Fibroblast of lung (primary cell): ENCODE results near the gene IWS1.
"Not testable (repeated sequence)": the region's sequence is repeated elsewhere in the genome, so short reads cannot be mapped to it uniquely, and the experiment has no call there.

Experiments used
- CTCF ChIP-seq, 2 donors: IDR thresholded peaks in 1 of 2; conservative IDR thresholded peaks in 1 of 2; 1 replicate in 1 of 2; 2 replicates in 1 of 2; pipeline ENCODE4 v1.5.1; 2011 to 2012; ENCODE audit warnings: low read length in 2 of 2, control low read depth in 1 of 2, inconsistent platforms in 1 of 2, low read depth in 1 of 2, mild to moderate bottlenecking in 1 of 2
- EZH2 ChIP-seq: IDR thresholded peaks from 2 replicates; pipeline ENCODE4 v1.5.1; 2012; ENCODE audit warnings: low read length, control low read depth, mild to moderate bottlenecking; ENCODE audit errors: missing control alignments

GRCh38 chr2:127543013-127543501 is 16.8 kb upstream of the IWS1 start:
- not testable (repeated sequence) for TF ChIP-seq EZH2; CTCF (conservative IDR thresholded peaks at IDR 0.05 in 1 of 2, IDR thresholded peaks at IDR 0.05 in 1 of 2; ENCODE audit: low read depth in 1 of 2, low read length in 2 of 2)
